Small intestine (tissue), 7 donors: Measurements from ENCODE around the gene COMMD7. TPM values are rescaled to one million over a fixed set of nuclear protein-coding genes. Genes with fewer than 3 reads are reported as not detected.
"Not testable (repeated sequence)": the region's sequence is repeated elsewhere in the genome, so short reads cannot be mapped to it uniquely, and the experiment has no call there.

Experiments
- DNase-seq, 2 donors: peaks; one replicate each; pipeline versions ENCODE4 v3.0.0 to v3.0.0-alpha.2; 2013
- FAIRE-seq: peaks from 2 replicates; lab custom pipeline; 2012; peaks lifted over from hg19 to GRCh38; lab: Jason Lieb, UNC
- H3K27ac ChIP-seq, 3 donors: one replicate each; pipeline ENCODE4 v1.5.1; 2013; ENCODE audit warnings: low read length in 2 of 3, mild to moderate bottlenecking in 2 of 3, control low read depth in 1 of 3, inconsistent platforms in 1 of 3, low read depth in 1 of 3, moderate library complexity in 1 of 3
- H3K27me3 ChIP-seq, 3 donors: one replicate each; pipeline ENCODE4 v1.6.1; 2013; ENCODE audit warnings: low read length in 3 of 3, inconsistent platforms in 1 of 3; ENCODE audit not compliant: control insufficient read depth in 3 of 3, insufficient read depth in 3 of 3
- H3K36me3 ChIP-seq, 3 donors: one replicate each; pipeline ENCODE4 v1.6.1; 2013; ENCODE audit warnings: low read length in 3 of 3, inconsistent platforms in 1 of 3, low read depth in 1 of 3, mild to moderate bottlenecking in 1 of 3, moderate library complexity in 1 of 3; ENCODE audit not compliant: control insufficient read depth in 3 of 3, insufficient read depth in 2 of 3
- H3K4me1 ChIP-seq, 3 donors: one replicate each; pipeline ENCODE4 v1.6.1; 2013; ENCODE audit warnings: low read length in 2 of 3, inconsistent platforms in 1 of 3, low read depth in 1 of 3, mild to moderate bottlenecking in 1 of 3, moderate library complexity in 1 of 3; ENCODE audit not compliant: control insufficient read depth in 3 of 3, insufficient read depth in 2 of 3
- H3K4me3 ChIP-seq, 3 donors: one replicate each; pipeline ENCODE4 v1.5.1; 2013; ENCODE audit warnings: low read length in 3 of 3, control low read depth in 1 of 3, inconsistent platforms in 1 of 3, low read depth in 1 of 3, mild to moderate bottlenecking in 1 of 3, moderate library complexity in 1 of 3
- H3K9me3 ChIP-seq, 2 donors: one replicate each; pipeline ENCODE4 v1.6.1; 2013; ENCODE audit warnings: low read depth in 1 of 2, low read length in 1 of 2; ENCODE audit not compliant: control insufficient read depth in 2 of 2, insufficient read depth in 1 of 2
- WGBS, 3 donors: extraction: QIAGEN DNeasy Blood & Tissue Kit; methylation state at CpG; one replicate each; pipeline ENCODE4 v1.1.7; 2013; 5-methylcytosine and 5-hydroxymethylcytosine counted together
- polyA plus RNA-seq, 4 donors: library from polyadenylated mRNA; stranded (reverse) in 3 of 4; unstranded in 1 of 4; fragments of 200-250 nt in 3 of 4; fragments of 120-200 nt in 1 of 4; gene quantifications; one replicate each; pipeline versions ENCODE4 v1.2.1 to v1.2.3, GENCODE V29; 2013
- donor health status: healthy with polysubstance abuse.
- donor health status: control.
- donor health status: control.
- donor health status: Bipolar disorder and iron deficiency.
- donor health status: healthy.

The COMMD7 gene
- polyA plus RNA-seq, 4 donors = 24.2 to 42.8 (median 37.9) TPM

GRCh38 chr20:32702706-32703425, 40.4 kb downstream of the COMMD7 start:
- WGBS, 3 donors = 85 to 92% (median 91%) methylated on average over 9 of the region's 9 CpGs
- no peak overlapping the region for H3K27ac ChIP-seq
- H3K4me1 ChIP-seq = no peaks in the 10 kb centered on the region
- no peak overlapping the region for H3K4me3 ChIP-seq
- H3K27me3 ChIP-seq = no peaks in the 10 kb centered on the region
- FAIRE-seq (no peak), DNase-seq (no peak)
- H3K9me3 ChIP-seq = no peaks in the 10 kb centered on the region
- H3K36me3 ChIP-seq = peaks cover 4 to 26% (median 9%) of the 10 kb centered on the region in 3 donors

GRCh38 chr20:32697608-32698007, 45.7 kb downstream of the COMMD7 start:
- FAIRE-seq = no peak

GRCh38 chr20:32695089-32695488, 48.2 kb downstream of the COMMD7 start:
- Histone ChIP-seq H3K27ac (no peak overlapping the region), H3K36me3 (peaks cover 0 to 7% (median 0%) of the 10 kb centered on the region in 3 donors), H3K27me3 (no peaks in the 10 kb centered on the region), H3K9me3 (no peaks in the 10 kb centered on the region), H3K4me1 (no peaks in the 10 kb centered on the region), H3K4me3 (no peak overlapping the region)
- DNase-seq = no peak
- no peak for FAIRE-seq

More at GRCh38 chr20:32697608-32698007, 45.7 kb downstream of the COMMD7 start:
- Histone ChIP-seq H3K27me3 (no peaks in the 10 kb centered on the region), H3K27ac (no peak overlapping the region), H3K36me3 (peaks cover 0 to 12% (median 0%) of the 10 kb centered on the region in 3 donors), H3K4me3 (no peak overlapping the region), H3K9me3 (no peaks in the 10 kb centered on the region), H3K4me1 (no peaks in the 10 kb centered on the region)
- WGBS, 3 donors = 93 to 97% (median 94%) methylated on average over 3 of the region's 3 CpGs
- no peak for DNase-seq

GRCh38 chr20:32688966-32689365, 54.3 kb downstream of the COMMD7 start:
- not testable (repeated sequence) for FAIRE-seq, DNase-seq, H3K9me3 ChIP-seq, H3K4me1 ChIP-seq, H3K4me3 ChIP-seq, H3K27ac ChIP-seq, H3K27me3 ChIP-seq, H3K36me3 ChIP-seq
- WGBS, 3 donors = 69 to 83% (median 71%) methylated on average over 1 of the region's 1 CpG

GRCh38 chr20:32687180-32687532, 56.1 kb downstream of the COMMD7 start:
- H3K27ac ChIP-seq = no peak overlapping the region
- no peaks in the 10 kb centered on the region for H3K9me3 ChIP-seq
- H3K4me1 ChIP-seq = peaks cover 0 to 8% (median 0%) of the 10 kb centered on the region in 3 donors
- no peak for DNase-seq
- WGBS, 3 donors = 94 to 95% (median 95%) methylated on average over 9 of the region's 9 CpGs
- no peaks in the 10 kb centered on the region for H3K36me3 ChIP-seq
- no peak overlapping the region for H3K4me3 ChIP-seq
- H3K27me3 ChIP-seq = no peaks in the 10 kb centered on the region
- FAIRE-seq = no peak

- DNase-seq (no peak), FAIRE-seq (no peak)
- Histone ChIP-seq H3K4me3 (no peak overlapping the region), H3K27me3 (no peaks in the 10 kb centered on the region), H3K9me3 (no peaks in the 10 kb centered on the region), H3K27ac (no peak overlapping the region), H3K36me3 (no peaks in the 10 kb centered on the region), H3K4me1 (peaks cover 0 to 8% (median 0%) of the 10 kb centered on the region in 3 donors)
- WGBS, 3 donors = 94 to 96% (median 95%) methylated on average over 10 of the region's 10 CpGs
These were observed 56.6 kb downstream of the COMMD7 start for GRCh38 chr20:32686530-32687179.

- H3K4me3 ChIP-seq = no peak overlapping the region
- no peaks in the 10 kb centered on the region for H3K9me3 ChIP-seq
- no peaks in the 10 kb centered on the region for H3K36me3 ChIP-seq
- peak in 1 of 2 donors; percentile 58 for DNase-seq
- no peak for FAIRE-seq
- no peaks in the 10 kb centered on the region for H3K27me3 ChIP-seq
- peak overlapping the region in 1 of 3 donors; percentile 6 for H3K27ac ChIP-seq
- H3K4me1 ChIP-seq = peaks cover 0 to 16% (median 0%) of the 10 kb centered on the region in 3 donors
- 47 to 63% (median 60%) methylated on average over 17 of the region's 17 CpGs for WGBS, 3 donors
These were observed 57.4 kb downstream of the COMMD7 start for GRCh38 chr20:32685541-32686529.

- 81 to 85% (median 84%) methylated on average over 11 of the region's 11 CpGs for WGBS, 3 donors
- no peak overlapping the region for H3K27ac ChIP-seq
- FAIRE-seq (no peak), DNase-seq (no peak)
- H3K9me3 ChIP-seq = no peaks in the 10 kb centered on the region
- H3K36me3 ChIP-seq = no peaks in the 10 kb centered on the region
- H3K27me3 ChIP-seq = no peaks in the 10 kb centered on the region
- no peak overlapping the region for H3K4me3 ChIP-seq
- H3K4me1 ChIP-seq = peaks cover 0 to 18% (median 0%) of the 10 kb centered on the region in 3 donors
These were observed 60.7 kb downstream of the COMMD7 start for GRCh38 chr20:32682508-32682987.
